HEK293T (cell line): Measurements from ENCODE around the gene KCNMA1.

ENCODE experiments used
- ARNT ChIP-seq: fragments of 450-650 bp; IDR thresholded peaks from 2 replicates; pipeline ENCODE4 v1.6.1; 2017; ENCODE audit warnings: mild to moderate bottlenecking
- BHLHE40 ChIP-seq: fragments of 450-650 bp; IDR thresholded peaks from 2 replicates; pipeline ENCODE4 v1.6.1; 2016; ENCODE audit warnings: mild to moderate bottlenecking, moderate library complexity, borderline replicate concordance
- CTBP1 ChIP-seq: fragments of 450-650 bp; IDR thresholded peaks from 2 replicates; pipeline ENCODE4 v1.6.1; 2016; ENCODE audit warnings: borderline replicate concordance
- ELF4 ChIP-seq: fragments of 450-650 bp; IDR thresholded peaks from 2 replicates; pipeline ENCODE4 v1.6.1; 2017; ENCODE audit warnings: antibody characterized with exemption
- FOXA1 ChIP-seq: fragments of 450-650 bp; IDR thresholded peaks from 2 replicates; pipeline ENCODE4 v1.6.1; 2016; ENCODE audit warnings: mild to moderate bottlenecking
- FOXK2 ChIP-seq: fragments of 450-650 bp; IDR thresholded peaks from 2 replicates; pipeline ENCODE4 v1.6.1; 2016; ENCODE audit warnings: mild to moderate bottlenecking
- FOXM1 ChIP-seq: fragments of 450-650 bp; IDR thresholded peaks from 2 replicates; pipeline ENCODE4 v1.6.1; 2017; ENCODE audit warnings: mild to moderate bottlenecking, borderline replicate concordance
- L3MBTL2 ChIP-seq: fragments of 450-650 bp; conservative IDR thresholded peaks from 2 replicates; pipeline ENCODE4 v1.6.1; 2016; ENCODE audit warnings: mild to moderate bottlenecking
- NFRKB ChIP-seq: fragments of 450-650 bp; IDR thresholded peaks from 2 replicates; pipeline ENCODE4 v1.6.1; 2016; ENCODE audit warnings: mild to moderate bottlenecking, moderate library complexity
- SP1 ChIP-seq: fragments of 450-650 bp; IDR thresholded peaks from 2 replicates; pipeline ENCODE4 v1.6.1; 2017
- SUZ12 ChIP-seq: fragments of 450-650 bp; IDR thresholded peaks from 2 replicates; pipeline ENCODE4 v1.6.1; 2016; ENCODE audit warnings: mild to moderate bottlenecking
- TARDBP ChIP-seq: fragments of 450-650 bp; IDR thresholded peaks from 2 replicates; pipeline ENCODE4 v1.6.1; 2016
- ZNF384 ChIP-seq: fragments of 450-650 bp; IDR thresholded peaks from 2 replicates; pipeline ENCODE4 v1.6.1; 2016
- TF ChIP-seq, protein P1 (sequence below): fragments of 450-650 bp; IDR thresholded peaks from 2 replicates; pipeline ENCODE4 v1.6.1; 2016

DNA sequence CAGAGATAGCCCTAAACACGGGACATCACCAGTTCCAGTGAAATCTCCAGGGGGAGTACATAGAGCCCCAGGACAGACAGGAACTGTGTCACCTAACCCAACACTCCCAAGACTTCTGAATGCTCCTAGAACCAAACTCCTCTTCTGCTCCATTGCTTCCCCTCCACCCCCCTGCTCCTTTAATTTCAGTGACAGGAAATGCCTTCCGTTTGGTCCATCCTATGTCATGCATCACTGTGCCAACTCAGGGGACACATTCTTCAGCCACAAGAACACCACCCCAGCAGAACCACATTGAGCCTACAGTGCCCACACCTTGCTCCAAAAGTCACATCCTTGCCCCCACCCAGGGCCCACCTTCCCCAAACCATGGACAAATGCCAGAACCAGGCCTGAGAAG, 100.5 kb downstream of the KCNMA1 start:
- TF ChIP-seq ARNT, result no peak
- no peak for TF ChIP-seq FOXK2
- no peak for TF ChIP-seq NFRKB
- TF ChIP-seq ZNF384, result no peak
- TF ChIP-seq, protein P1, sequence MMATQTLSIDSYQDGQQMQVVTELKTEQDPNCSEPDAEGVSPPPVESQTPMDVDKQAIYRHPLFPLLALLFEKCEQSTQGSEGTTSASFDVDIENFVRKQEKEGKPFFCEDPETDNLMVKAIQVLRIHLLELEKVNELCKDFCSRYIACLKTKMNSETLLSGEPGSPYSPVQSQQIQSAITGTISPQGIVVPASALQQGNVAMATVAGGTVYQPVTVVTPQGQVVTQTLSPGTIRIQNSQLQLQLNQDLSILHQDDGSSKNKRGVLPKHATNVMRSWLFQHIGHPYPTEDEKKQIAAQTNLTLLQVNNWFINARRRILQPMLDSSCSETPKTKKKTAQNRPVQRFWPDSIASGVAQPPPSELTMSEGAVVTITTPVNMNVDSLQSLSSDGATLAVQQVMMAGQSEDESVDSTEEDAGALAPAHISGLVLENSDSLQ, result no peak
- TF ChIP-seq CTBP1, result no peak
- TF ChIP-seq SUZ12, result no peak
- TF ChIP-seq BHLHE40, result no peak
- TF ChIP-seq SP1, result no peak
- no peak for TF ChIP-seq FOXA1
- TF ChIP-seq ELF4, result no peak
- TF ChIP-seq TARDBP, result no peak
- TF ChIP-seq FOXM1, result no peak
- TF ChIP-seq L3MBTL2, result no peak
